K562 (cell line): ENCODE results near the gene TRMU. TPM values are rescaled to one million over a fixed set of nuclear protein-coding genes. Genes with fewer than 3 reads are reported as not detected.

Experiments used
- ATAC-seq: fragments of 200-7000 bp; cut with Tn5 transposase; 3 replicates; pipeline ENCODE4 v1.9.1; 2020; ENCODE audit warnings: moderate library complexity
- BruUV-seq: library from RNA; stranded (reverse); fragments of 400-500 nt; replicated peaks from 2 replicates; lab custom pipeline; 2021; lab: Mats Ljungman, UMichigan
- CTCF ChIA-PET: fragments of 300-600 bp; formaldehyde crosslinking; extraction: SDS; loops from one replicate; lab custom pipeline; 2021; ENCODE audit warnings: low intra/inter-chr PET ratio; lab: Yijun Ruan, JAX
- POLR2A ChIA-PET: fragments of 300-600, 350-650 bp; sonication (Branson Sonifier 250); formaldehyde crosslinking; extraction: SDS; loops from one replicate; lab custom pipeline; 2021; ENCODE audit warnings: antibody characterized with exemption, inconsistent platforms; lab: Yijun Ruan, JAX
- DNase-seq, 4 experiments: peaks; one replicate each; pipeline versions ENCODE4 v3.0.0 to v3.0.0-alpha.2; 2011 to 2018; ENCODE audit warnings: low spot score in 3 of 4, mixed read lengths in 3 of 4; ENCODE audit errors: extremely low read depth in 1 of 4
- FAIRE-seq: peaks from 2 replicates; lab custom pipeline; 2011; peaks lifted over from hg19 to GRCh38; lab: Jason Lieb, UNC
- H2AFZ ChIP-seq: 2 replicates; pipeline ENCODE4 v1.6.0; 2011; ENCODE audit warnings: low read depth, low read length, control low read depth, inconsistent platforms
- H3K27ac ChIP-seq: fragments of 200-600 bp; 3 replicates; pipeline ENCODE4 v1.8.0; 2011; ENCODE audit warnings: low read depth, mild to moderate bottlenecking, control low read depth, inconsistent platforms, low read length, moderate library complexity, mixed read lengths; ENCODE audit errors: extremely low read depth
- H3K27me3 ChIP-seq, 2 experiments: fragments of 300-600 bp in 1 of 2; 2 replicates in 1 of 2; 3 replicates in 1 of 2; pipeline versions ENCODE4 v1.6.0 to v1.8.0; 2011; ENCODE audit warnings: inconsistent platforms in 2 of 2, low read length in 2 of 2, mild to moderate bottlenecking in 1 of 2, mixed read lengths in 1 of 2, moderate library complexity in 1 of 2; ENCODE audit not compliant: control insufficient read depth in 2 of 2, insufficient read depth in 2 of 2
- H3K36me3 ChIP-seq: fragments of 300-600 bp; 3 replicates; pipeline ENCODE4 v1.8.0; 2011; ENCODE audit warnings: mild to moderate bottlenecking, low read length, inconsistent platforms; ENCODE audit not compliant: control insufficient read depth, insufficient read depth
- H3K4me1 ChIP-seq, 2 experiments: fragments of 200-600 bp in 1 of 2; replicated peaks in 1 of 2; 2 replicates in 1 of 2; 3 replicates in 1 of 2; pipeline versions ENCODE4 v1.5.1 to v1.8.0; 2011; ENCODE audit warnings: inconsistent platforms in 2 of 2, low read length in 2 of 2, mild to moderate bottlenecking in 1 of 2, mixed read lengths in 1 of 2, moderate library complexity in 1 of 2; ENCODE audit not compliant: control insufficient read depth in 2 of 2, insufficient read depth in 2 of 2
- H3K4me2 ChIP-seq: 2 replicates; pipeline ENCODE4 v1.6.1; 2011; ENCODE audit warnings: low read length, control low read depth, inconsistent platforms, mixed read lengths; ENCODE audit not compliant: insufficient read depth
- H3K4me3 ChIP-seq: fragments of 200-600 bp; sonication (generic), shearing (Covaris generic); 2 replicates; pipeline ENCODE4 v1.5.1; 2016; ENCODE audit warnings: control low read depth, inconsistent platforms
- H3K79me2 ChIP-seq: fragments of 200-600 bp; 3 replicates; pipeline ENCODE4 v1.8.0; 2011; ENCODE audit warnings: low read length, inconsistent platforms; ENCODE audit not compliant: control insufficient read depth, insufficient read depth
- H3K9ac ChIP-seq, 2 experiments: 2 replicates each; pipeline versions ENCODE4 v1.6.0 to v1.6.1; 2011; ENCODE audit warnings: low read depth in 2 of 2, low read length in 2 of 2, control low read depth in 1 of 2, inconsistent platforms in 1 of 2, mild to moderate bottlenecking in 1 of 2, mixed read lengths in 1 of 2; ENCODE audit not compliant: insufficient read depth in 1 of 2
- H3K9me1 ChIP-seq: one replicate; pipeline ENCODE4 v1.6.0; 2011; ENCODE audit warnings: inconsistent platforms, mild to moderate bottlenecking, low read length, moderate library complexity; ENCODE audit not compliant: control insufficient read depth, insufficient read depth
- H3K9me3 ChIP-seq: replicated peaks from 2 replicates; pipeline ENCODE4 v1.5.1; 2011; ENCODE audit warnings: low read depth, low read length, inconsistent platforms; ENCODE audit not compliant: control insufficient read depth, insufficient read depth
- H4K20me1 ChIP-seq: replicated peaks from 2 replicates; pipeline ENCODE4 v1.6.1; 2011; ENCODE audit warnings: low read length, inconsistent platforms, mixed read lengths; ENCODE audit not compliant: control insufficient read depth, insufficient read depth
- ARHGAP35 ChIP-seq: fragments of 450-650 bp; IDR thresholded peaks from 2 replicates; pipeline ENCODE4 v1.6.1; 2018; ENCODE audit not compliant: partially characterized antibody
- CREM ChIP-seq: IDR thresholded peaks from 2 replicates; pipeline ENCODE4 v1.6.1; 2014; ENCODE audit warnings: antibody characterized with exemption, low read depth
- NELFE ChIP-seq: IDR thresholded peaks from 2 replicates; pipeline ENCODE4 v1.6.1; 2011; ENCODE audit warnings: mild to moderate bottlenecking; ENCODE audit not compliant: insufficient read depth, insufficient read length
- OTX1 ChIP-seq: fragments of 450-650 bp; formaldehyde crosslinking; IDR thresholded peaks from 2 replicates; pipeline ENCODE4 v1.4.0; 2022; ENCODE audit warnings: mild to moderate bottlenecking
- RCOR1 ChIP-seq, 2 experiments: IDR thresholded peaks; 2 replicates each; pipeline ENCODE4 v1.6.1; 2012; ENCODE audit warnings: low read depth in 2 of 2, low read length in 2 of 2, borderline replicate concordance in 1 of 2, improper control_type of control experiment in 1 of 2
- TAF15 ChIP-seq: fragments of 200-400 bp; formaldehyde crosslinking; IDR thresholded peaks from 2 replicates; pipeline ENCODE4 v1.6.1; 2017; ENCODE audit warnings: mild to moderate bottlenecking, low read depth, low read length, moderate library complexity
- TAF7 ChIP-seq: fragments of 450-650 bp; IDR thresholded peaks from 2 replicates; pipeline ENCODE4 v1.6.1; 2016; ENCODE audit warnings: missing genetic modification characterization, missing compliant biosample characterization
- YBX1 ChIP-seq: fragments of 450-650 bp; IDR thresholded peaks from 2 replicates; pipeline ENCODE4 v1.7.1; 2016; ENCODE audit warnings: mild to moderate bottlenecking
- ZNF23 ChIP-seq: fragments of 250-450 bp; sonication (Bioruptor Pico); IDR thresholded peaks from 2 replicates; pipeline ENCODE4 v1.4.0; 2020; ENCODE audit warnings: mild to moderate bottlenecking
- ZNF324 ChIP-seq: fragments of 250-450 bp; sonication (Bioruptor Pico); IDR thresholded peaks from 2 replicates; pipeline ENCODE4 v1.4.0; 2020; ENCODE audit warnings: mild to moderate bottlenecking
- WGBS: fragments of 100-300 bp; shearing (Covaris generic); methylation state at CpG from one replicate; pipeline ENCODE4 v1.1.6; 2016; ENCODE audit warnings: low coverage, mixed read lengths; ENCODE audit not compliant: insufficient coverage; ENCODE audit errors: missing lambda C conversion rate; 5-methylcytosine and 5-hydroxymethylcytosine counted together
- in situ Hi-C: fragments of 300-500 bp; cut with MboI; formaldehyde crosslinking; loops from 4 replicates; pipeline ENCODE4 v1.15.0; 2018; ENCODE audit warnings: inconsistent platforms, mixed read lengths
- intact Hi-C: fragments of 100-400 bp; cut with micrococcal nuclease; formaldehyde crosslinking; loops from 2 replicates; pipeline ENCODE4 v1.14.2; 2022
- polyA plus RNA-seq, 8 experiments: library from polyadenylated mRNA; depleted of rRNA in 4 of 8; stranded (reverse) in 5 of 8; unstranded in 3 of 8; fragments of >200 nt; fragmentation: Nextera tagmentation in 2 of 8; fragmentation: Illumina TruSeq in 1 of 8; extraction: Ambion mirVana in 2 of 8; extraction: Trizol in 1 of 8; gene quantifications; 2 replicates each; pipeline versions ENCODE4 v1.2.1 to v1.2.3, GENCODE V29; 2011 to 2014; ENCODE audit warnings: inconsistent platforms in 1 of 8, missing spikeins in 1 of 8
- total RNA-seq, 7 experiments: library from RNA; depleted of rRNA in 6 of 7; stranded (reverse); fragments of >200 nt in 6 of 7; fragmentation: Illumina TruSeq in 2 of 7; extraction: Trizol in 2 of 7; gene quantifications; 2 replicates each; pipeline versions ENCODE4 v1.2.1 to v1.2.3, GENCODE V29; 2011 to 2021; ENCODE audit warnings: low replicate concordance in 1 of 7
- TF ChIP-seq, protein P1 (sequence below): fragments of 250-450 bp; sonication (Bioruptor Pico); IDR thresholded peaks from 2 replicates; pipeline ENCODE4 v1.5.0; 2021
- TF ChIP-seq, protein P2 (sequence below): sonication (generic); formaldehyde crosslinking; IDR thresholded peaks from 2 replicates; pipeline ENCODE4 v1.8.1; 2023; ENCODE audit warnings: mild to moderate bottlenecking, missing genetic modification reagents

Gene TRMU
- total and polyA plus RNA-seq, 9 of the 15 experiments (the other 6 are each of a cell fraction or from before 2014, with no cell fraction given): 2.3 to 49.9 (median 35.3) TPM

DNA sequence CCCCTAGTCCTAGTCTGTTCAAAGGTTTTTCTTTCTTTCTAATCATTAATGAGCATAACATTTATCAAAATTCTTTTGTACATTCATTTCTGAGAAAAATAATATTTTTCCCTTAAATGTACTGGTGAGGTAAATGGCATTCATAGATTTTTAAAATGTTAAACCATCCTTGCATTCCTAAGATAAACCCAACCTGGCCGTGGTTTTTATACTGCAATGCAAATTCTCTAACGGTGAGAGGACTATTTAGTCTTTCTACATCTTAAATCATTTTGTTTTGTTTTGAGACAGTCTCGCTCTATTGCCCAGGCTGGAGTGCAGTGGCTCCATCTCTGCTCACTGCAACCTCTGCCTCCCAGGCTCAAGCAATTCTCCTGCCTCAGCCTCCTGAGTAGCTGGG lies 40.6 kb downstream of the TRMU start:
- ATAC-seq (no peak), DNase-seq (no peak), FAIRE-seq (no peak)
- H3K27me3 ChIP-seq: peaks cover 5 to 30% of the 10 kb centered on the region in 2 experiments; a peak in 3 of 5 replicates
- 0% methylated on average over 3 of the region's 3 CpGs for WGBS
- H3K79me2 ChIP-seq: no peaks in the 10 kb centered on the region
- no peak overlapping the region for H3K9ac ChIP-seq
- POLR2A ChIA-PET: no interaction called here
- no peaks in the 10 kb centered on the region for H3K9me3 ChIP-seq
- no peaks in the 10 kb centered on the region for H3K36me3 ChIP-seq
- CTCF ChIA-PET: no interaction called here
- TF ChIP-seq CREM: no peak
- peak; percentile 76 for TF ChIP-seq ZNF324 (CRISPR knock-in tag)
- in situ Hi-C loops: no loop called here
- no peak overlapping the region for H2AFZ ChIP-seq
- no peak overlapping the region for H3K4me3 ChIP-seq
- H3K4me1 ChIP-seq: peaks cover 0 to 12% of the 10 kb centered on the region in 2 experiments; a peak in 2 of 5 replicates
- no TSS peak for BruUV-seq
- H3K9me1 ChIP-seq: no peaks in the 10 kb centered on the region
- no peak overlapping the region for H3K27ac ChIP-seq
- intact Hi-C loops: no loop called here
- no peaks in the 10 kb centered on the region; the same call in 1 of the 2 replicates for H4K20me1 ChIP-seq
- no peak overlapping the region for H3K4me2 ChIP-seq

DNA sequence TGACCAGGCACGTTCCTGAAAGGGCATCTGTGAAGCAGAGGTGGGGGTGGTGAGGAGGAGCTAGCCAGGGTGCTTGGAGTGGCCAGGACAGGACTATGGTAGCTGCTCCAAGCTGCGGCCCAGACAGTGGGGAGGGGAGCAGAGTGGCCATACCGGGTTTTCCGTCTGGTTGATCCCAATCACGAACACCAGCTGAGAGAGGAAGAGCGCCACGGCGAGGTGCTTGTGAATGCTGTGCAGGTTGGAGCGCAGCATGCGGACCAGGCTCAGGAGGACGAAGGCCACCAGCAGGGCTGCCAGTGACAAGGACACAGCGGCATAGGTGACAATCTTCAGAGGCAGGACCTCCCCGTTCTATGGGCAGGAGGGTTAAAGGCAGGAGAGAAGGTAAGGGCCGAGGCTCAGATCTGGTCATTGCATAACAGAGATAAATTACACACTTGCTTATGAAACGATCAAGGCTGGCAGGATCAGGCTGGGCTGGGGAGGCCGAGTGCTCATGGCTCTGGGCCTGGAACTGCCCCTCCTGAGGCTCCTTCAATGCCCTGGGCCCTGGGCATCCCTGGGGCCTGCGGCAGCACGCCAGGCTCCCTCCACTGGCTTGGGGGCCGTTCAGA lies 41.5 kb downstream of the TRMU start:
- POLR2A ChIA-PET: interaction anchor here (0.7 kb wide), 1 partner anchor 98 kb away, joined by 5 read pairs; no protein-coding TSS in a partner anchor
- Histone ChIP-seq H3K9me1 (no peaks in the 10 kb centered on the region), H3K79me2 (no peaks in the 10 kb centered on the region), H3K9ac (no peak overlapping the region), H3K4me3 (no peak overlapping the region), H3K27me3 (peaks cover 5 to 38% of the 10 kb centered on the region in 2 experiments; a peak in 3 of 5 replicates), H3K4me2 (no peak overlapping the region), H3K36me3 (no peaks in the 10 kb centered on the region), H3K4me1 (peaks cover 0 to 12% of the 10 kb centered on the region in 2 experiments; a peak in 2 of 5 replicates), H3K27ac (no peak overlapping the region), H3K9me3 (no peaks in the 10 kb centered on the region), H4K20me1 (no peaks in the 10 kb centered on the region; the same call in 1 of the 2 replicates), H2AFZ (no peak overlapping the region)
- intact Hi-C loops (no loop called here), in situ Hi-C loops (no loop called here)
- ATAC-seq: no peak
- no peak for FAIRE-seq
- WGBS: 2% methylated on average over 14 of the region's 19 CpGs
- CTCF ChIA-PET: no interaction called here
- DNase-seq: no peak
- BruUV-seq: no TSS peak
- TF ChIP-seq TAF15: no peak
- no peak for TF ChIP-seq NELFE
- TF ChIP-seq, protein P1, sequence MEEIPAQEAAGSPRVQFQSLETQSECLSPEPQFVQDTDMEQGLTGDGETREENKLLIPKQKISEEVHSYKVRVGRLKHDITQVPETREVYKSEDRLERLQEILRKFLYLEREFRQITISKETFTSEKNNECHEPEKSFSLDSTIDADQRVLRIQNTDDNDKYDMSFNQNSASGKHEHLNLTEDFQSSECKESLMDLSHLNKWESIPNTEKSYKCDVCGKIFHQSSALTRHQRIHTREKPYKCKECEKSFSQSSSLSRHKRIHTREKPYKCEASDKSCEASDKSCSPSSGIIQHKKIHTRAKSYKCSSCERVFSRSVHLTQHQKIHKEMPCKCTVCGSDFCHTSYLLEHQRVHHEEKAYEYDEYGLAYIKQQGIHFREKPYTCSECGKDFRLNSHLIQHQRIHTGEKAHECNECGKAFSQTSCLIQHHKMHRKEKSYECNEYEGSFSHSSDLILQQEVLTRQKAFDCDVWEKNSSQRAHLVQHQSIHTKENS (CRISPR knock-in tag): no peak
- no peak for TF ChIP-seq ARHGAP35
- TF ChIP-seq RCOR1 (IDR thresholded peaks at IDR 0.05; ENCODE audit: borderline replicate concordance in 1 of 2, low read depth in 2 of 2, low read length in 2 of 2): no peak
- TF ChIP-seq ZNF23 (CRISPR knock-in tag): no peak
- TF ChIP-seq TAF7: no peak
- no peak for TF ChIP-seq YBX1
- TF ChIP-seq, protein P2, sequence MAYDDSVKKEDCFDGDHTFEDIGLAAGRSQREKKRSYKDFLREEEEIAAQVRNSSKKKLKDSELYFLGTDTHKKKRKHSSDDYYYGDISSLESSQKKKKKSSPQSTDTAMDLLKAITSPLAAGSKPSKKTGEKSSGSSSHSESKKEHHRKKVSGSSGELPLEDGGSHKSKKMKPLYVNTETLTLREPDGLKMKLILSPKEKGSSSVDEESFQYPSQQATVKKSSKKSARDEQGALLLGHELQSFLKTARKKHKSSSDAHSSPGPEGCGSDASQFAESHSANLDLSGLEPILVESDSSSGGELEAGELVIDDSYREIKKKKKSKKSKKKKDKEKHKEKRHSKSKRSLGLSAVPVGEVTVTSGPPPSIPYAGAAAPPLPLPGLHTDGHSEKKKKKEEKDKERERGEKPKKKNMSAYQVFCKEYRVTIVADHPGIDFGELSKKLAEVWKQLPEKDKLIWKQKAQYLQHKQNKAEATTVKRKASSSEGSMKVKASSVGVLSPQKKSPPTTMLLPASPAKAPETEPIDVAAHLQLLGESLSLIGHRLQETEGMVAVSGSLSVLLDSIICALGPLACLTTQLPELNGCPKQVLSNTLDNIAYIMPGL (CRISPR knock-in tag): no peak
- TF ChIP-seq OTX1 (CRISPR knock-in tag): no peak
